Measurements from ENCODE around the gene ZNF468. TPM values are rescaled to one million over a fixed set of nuclear protein-coding genes. Genes with fewer than 3 reads are reported as not detected.
"Not testable (repeated sequence)": the region's sequence is repeated elsewhere in the genome, so short reads cannot be mapped to it uniquely, and the experiment has no call there.

The ZNF468 gene
- total and polyA plus RNA-seq, 2 donors (not counting 1 experiment from before 2014, with no cell fraction given) = 12.6 to 35.3 TPM

DNA sequence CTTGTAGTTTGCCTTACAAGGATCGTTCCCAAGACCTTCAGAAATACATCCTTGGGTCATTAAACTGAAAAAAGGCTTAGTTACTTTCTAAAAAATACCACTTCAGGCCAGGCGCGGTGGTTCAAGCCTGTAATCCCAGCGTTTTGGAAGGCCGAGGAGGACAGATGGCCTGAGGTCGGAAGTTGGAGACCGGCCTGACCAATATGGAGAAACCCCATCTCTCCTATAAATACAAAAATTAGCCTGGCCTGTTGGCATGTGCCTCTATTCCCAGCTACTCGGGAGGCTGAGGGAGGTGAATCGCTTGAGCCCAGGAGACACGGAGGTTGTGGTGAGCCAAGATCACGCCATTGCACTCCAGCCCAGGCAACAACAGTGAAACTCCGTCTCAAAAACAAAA lies 33.7 kb downstream of the ZNF468 start:
- intact Hi-C loops (cut with micrococcal nuclease) = no loop called here
- H3K9me3 Mint-ChIP-seq (ENCODE audit: insufficient read depth) = no peaks in the 10 kb centered on the region

DNA sequence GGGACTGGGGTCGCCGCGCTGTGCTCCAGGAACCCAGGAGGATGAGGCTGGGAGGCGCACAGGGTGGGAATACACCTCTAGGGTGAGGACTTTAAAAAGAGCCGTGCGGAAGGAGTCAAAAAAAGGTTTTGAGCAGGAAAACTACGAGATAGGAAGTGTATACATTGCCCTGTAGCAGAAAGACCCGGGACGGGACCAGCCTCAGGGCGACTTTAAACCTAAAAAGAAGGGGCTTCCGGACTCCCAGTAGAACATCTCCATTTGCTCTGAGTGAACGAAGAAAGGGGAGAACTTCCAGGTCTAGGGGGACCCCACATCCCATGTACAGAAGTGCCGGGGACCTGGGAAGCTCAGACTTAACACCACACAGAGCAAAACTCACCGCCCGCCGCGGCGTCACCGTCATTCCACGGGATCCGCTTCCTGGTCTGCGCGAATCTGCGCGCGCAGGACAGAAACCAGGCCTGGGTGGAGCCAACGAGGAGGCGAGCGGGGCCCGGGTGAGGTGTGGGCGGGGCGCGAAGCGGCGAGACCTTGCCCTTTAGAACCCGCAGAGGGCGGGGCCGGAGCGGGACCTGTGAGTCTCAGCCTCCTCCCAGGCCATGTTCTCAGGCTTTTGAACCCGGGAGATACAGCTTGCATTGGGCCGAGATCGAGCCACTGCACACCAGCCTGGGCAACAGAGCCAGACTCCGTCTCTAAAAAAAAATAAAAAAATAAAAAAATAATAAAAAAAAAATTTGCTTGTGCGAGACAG lies 36.0 kb downstream of the ZNF468 start, which contains the start of gene ZNF28:
Gene ZNF28 (minus strand): TSS at position 430 of the 757 bp plus-strand sequence. CDS start 3,675 bp downstream, outside the sequence.
- peak; percentile 62 for DNase-seq
- Histone ChIP-seq H3K27ac (ENCODE audit: low read length in 2 of 2) (peak within 1 kb of the TSS; percentile 49 to 75), H3K4me2 (replicated peaks; ENCODE audit: low read depth, low read length, poor library complexity, severe bottlenecking) (peak within 1 kb of the TSS; percentile 72), H3K79me2 (ENCODE audit: control insufficient read depth, insufficient read depth, low read length) (peaks cover 12% of the 10 kb centered on the region), H3K4me3 (ENCODE audit: control extremely low read depth in 1 of 5, extremely low read depth in 1 of 5, insufficient read depth in 1 of 5, low read depth in 2 of 5, low read length in 4 of 5) (peak within 1 kb of the TSS; percentile 63 to 73 (median 70)), H3K9ac (ENCODE audit: low read length) (peak within 1 kb of the TSS; percentile 74), H3K9me3 (ENCODE audit: control extremely low read depth in 1 of 3, control insufficient read depth in 2 of 3, insufficient read depth in 1 of 3, low read length in 2 of 3) (peaks cover 0 to 20% (median 3%) of the 10 kb centered on the region in 3 donors), H2AFZ (ENCODE audit: insufficient read depth, low read depth, low read length, poor library complexity, severe bottlenecking) (peak within 1 kb of the TSS; percentile 67)
- POLR2A ChIA-PET; H4K20me1 ChIP-seq (ENCODE audit: control insufficient read depth, insufficient read depth, low read length, poor library complexity, severe bottlenecking); H3K36me3 ChIP-seq (replicated peaks in 1 of 2; ENCODE audit: control extremely low read depth in 1 of 2, control insufficient read depth in 1 of 2, extremely low read depth in 1 of 2, insufficient read depth in 2 of 2, low read length in 1 of 2); H3K4me1 ChIP-seq (ENCODE audit: control insufficient read depth in 2 of 2, insufficient read depth in 2 of 2, low read length in 2 of 2); CTCF ChIA-PET; H3K27me3 ChIP-seq (replicated peaks in 1 of 4; ENCODE audit: control extremely low read depth in 1 of 4, control insufficient read depth in 3 of 4, insufficient read depth in 4 of 4, low read length in 3 of 4); H3K9me3 Mint-ChIP-seq (ENCODE audit: insufficient read depth); H3K27me3 Mint-ChIP-seq: not testable (repeated sequence)
- ATAC-seq (ENCODE audit: low read depth) = peak; percentile 100
- peak within 1 kb of the TSS; percentile 90 for H3K4me3 Mint-ChIP-seq
- intact Hi-C loops (cut with micrococcal nuclease) = loop anchor here (2.0 kb wide), 1 partner anchor 35 kb away; the partner anchor contains the start of gene ZNF600
- H3K27ac Mint-ChIP-seq = peak within 1 kb of the TSS; percentile 80
- peaks cover 24% of the 10 kb centered on the region for H3K4me1 Mint-ChIP-seq
- 2% methylated on average over 17 of the region's 44 CpGs for WGBS (ENCODE audit: insufficient coverage)

More for the DNA sequence above, 33.7 kb downstream of the ZNF468 start:
- ATAC-seq (ENCODE audit: low read depth) = no peak
- Histone ChIP-seq H3K27me3 (replicated peaks in 1 of 4; ENCODE audit: control extremely low read depth in 1 of 4, control insufficient read depth in 3 of 4, insufficient read depth in 4 of 4, low read length in 3 of 4) (no peaks in the 10 kb centered on the region), H2AFZ (ENCODE audit: insufficient read depth, low read depth, low read length, poor library complexity, severe bottlenecking) (no peak overlapping the region), H3K4me2 (replicated peaks; ENCODE audit: low read depth, low read length, poor library complexity, severe bottlenecking) (no peak overlapping the region), H3K36me3 (replicated peaks in 1 of 2; ENCODE audit: control extremely low read depth in 1 of 2, control insufficient read depth in 1 of 2, extremely low read depth in 1 of 2, insufficient read depth in 2 of 2, low read length in 1 of 2) (no peaks in the 10 kb centered on the region), H3K9me3 (ENCODE audit: control extremely low read depth in 1 of 3, control insufficient read depth in 2 of 3, insufficient read depth in 1 of 3, low read length in 2 of 3) (peaks cover 0 to 30% (median 3%) of the 10 kb centered on the region in 3 donors), H3K9ac (ENCODE audit: low read length) (no peak overlapping the region), H4K20me1 (ENCODE audit: control insufficient read depth, insufficient read depth, low read length, poor library complexity, severe bottlenecking) (no peaks in the 10 kb centered on the region), H3K4me3 (ENCODE audit: control extremely low read depth in 1 of 5, extremely low read depth in 1 of 5, insufficient read depth in 1 of 5, low read depth in 2 of 5, low read length in 4 of 5) (no peak overlapping the region), H3K27ac (ENCODE audit: low read length in 2 of 2) (no peak overlapping the region), H3K4me1 (ENCODE audit: control insufficient read depth in 2 of 2, insufficient read depth in 2 of 2, low read length in 2 of 2) (peaks cover 4 to 8% of the 10 kb centered on the region in 2 donors), H3K79me2 (ENCODE audit: control insufficient read depth, insufficient read depth, low read length) (peaks cover 12% of the 10 kb centered on the region)
- WGBS (ENCODE audit: insufficient coverage) = 96% methylated on average over 9 of the region's 12 CpGs
- TF ChIP-seq, protein P1, sequence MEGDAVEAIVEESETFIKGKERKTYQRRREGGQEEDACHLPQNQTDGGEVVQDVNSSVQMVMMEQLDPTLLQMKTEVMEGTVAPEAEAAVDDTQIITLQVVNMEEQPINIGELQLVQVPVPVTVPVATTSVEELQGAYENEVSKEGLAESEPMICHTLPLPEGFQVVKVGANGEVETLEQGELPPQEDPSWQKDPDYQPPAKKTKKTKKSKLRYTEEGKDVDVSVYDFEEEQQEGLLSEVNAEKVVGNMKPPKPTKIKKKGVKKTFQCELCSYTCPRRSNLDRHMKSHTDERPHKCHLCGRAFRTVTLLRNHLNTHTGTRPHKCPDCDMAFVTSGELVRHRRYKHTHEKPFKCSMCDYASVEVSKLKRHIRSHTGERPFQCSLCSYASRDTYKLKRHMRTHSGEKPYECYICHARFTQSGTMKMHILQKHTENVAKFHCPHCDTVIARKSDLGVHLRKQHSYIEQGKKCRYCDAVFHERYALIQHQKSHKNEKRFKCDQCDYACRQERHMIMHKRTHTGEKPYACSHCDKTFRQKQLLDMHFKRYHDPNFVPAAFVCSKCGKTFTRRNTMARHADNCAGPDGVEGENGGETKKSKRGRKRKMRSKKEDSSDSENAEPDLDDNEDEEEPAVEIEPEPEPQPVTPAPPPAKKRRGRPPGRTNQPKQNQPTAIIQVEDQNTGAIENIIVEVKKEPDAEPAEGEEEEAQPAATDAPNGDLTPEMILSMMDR (IDR thresholded peaks at IDR 0.05) = no peak
- TF ChIP-seq EZH2 (IDR thresholded peaks at IDR 0.05; ENCODE audit: borderline replicate concordance, insufficient read depth, low read depth, low read length, poor library complexity, severe bottlenecking) = no peak
- ChIA-PET CTCF (interaction anchor here (0.6 kb wide), 1 partner anchor 297 kb away, joined by 4 read pairs; no protein-coding TSS in a partner anchor), POLR2A (interaction anchor here (0.6 kb wide), 1 partner anchor 40 kb away, joined by 4 read pairs; no protein-coding TSS in a partner anchor)
- no peak overlapping the region for H3K4me3 Mint-ChIP-seq
- DNase-seq = no peak
- H3K4me1 Mint-ChIP-seq = peaks cover 19% of the 10 kb centered on the region
- H3K27ac Mint-ChIP-seq = no peak overlapping the region
- H3K27me3 Mint-ChIP-seq = no peaks in the 10 kb centered on the region

DNA sequence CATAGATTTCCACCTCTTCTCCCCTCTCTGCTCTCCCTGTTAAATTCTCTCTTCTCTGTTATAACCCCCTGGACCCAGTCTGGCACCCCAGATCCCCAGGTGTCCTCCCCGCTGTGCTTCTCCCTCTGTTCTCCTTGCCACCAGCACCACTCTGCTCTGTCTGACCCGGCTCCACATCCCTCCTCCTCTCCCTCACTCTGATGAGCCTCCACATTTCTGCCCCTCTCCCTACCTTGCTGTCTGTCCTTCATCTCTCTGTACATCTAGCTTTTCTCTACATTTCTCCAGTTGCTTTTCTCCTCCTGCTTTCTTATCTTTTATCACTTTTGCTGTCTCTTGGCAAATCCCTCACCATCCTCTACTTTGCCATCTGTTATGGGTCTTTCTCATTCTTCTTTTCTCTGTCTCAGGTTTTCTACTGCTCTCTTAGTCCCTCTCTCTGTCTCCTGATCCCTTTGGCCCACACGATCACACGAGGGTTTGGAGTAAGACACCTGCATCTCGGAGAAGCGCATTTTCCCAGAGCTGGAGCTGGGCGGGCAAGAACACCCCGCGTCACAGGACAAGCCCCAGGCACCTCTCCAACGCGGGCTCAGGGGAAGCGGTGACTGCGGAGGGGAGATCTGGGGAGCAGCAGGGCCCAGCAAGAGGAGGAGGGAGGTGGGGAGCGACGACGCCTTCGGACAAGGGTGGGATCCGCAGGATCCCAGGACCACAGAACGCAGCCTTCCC lies 36.8 kb downstream of the ZNF468 start:
- Histone ChIP-seq H3K9ac (ENCODE audit: low read length) (peak overlapping the region; percentile 74), H3K4me2 (replicated peaks; ENCODE audit: low read depth, low read length, poor library complexity, severe bottlenecking) (peak overlapping the region; percentile 72), H3K79me2 (ENCODE audit: control insufficient read depth, insufficient read depth, low read length) (peaks cover 12% of the 10 kb centered on the region), H3K4me3 (ENCODE audit: control extremely low read depth in 1 of 5, extremely low read depth in 1 of 5, insufficient read depth in 1 of 5, low read depth in 2 of 5, low read length in 4 of 5) (peak overlapping the region in 4 of 5 experiments; percentile 63 to 73 (median 68)), H3K9me3 (ENCODE audit: control extremely low read depth in 1 of 3, control insufficient read depth in 2 of 3, insufficient read depth in 1 of 3, low read length in 2 of 3) (peaks cover 0 to 23% (median 0%) of the 10 kb centered on the region in 3 donors), H2AFZ (ENCODE audit: insufficient read depth, low read depth, low read length, poor library complexity, severe bottlenecking) (peak overlapping the region; percentile 67), H3K27ac (ENCODE audit: low read length in 2 of 2) (peak overlapping the region; percentile 49 to 75)
- H3K27me3 ChIP-seq (replicated peaks in 1 of 4; ENCODE audit: control extremely low read depth in 1 of 4, control insufficient read depth in 3 of 4, insufficient read depth in 4 of 4, low read length in 3 of 4); CTCF ChIA-PET; ATAC-seq (ENCODE audit: low read depth); H4K20me1 ChIP-seq (ENCODE audit: control insufficient read depth, insufficient read depth, low read length, poor library complexity, severe bottlenecking); POLR2A ChIA-PET; H3K27me3 Mint-ChIP-seq; H3K36me3 ChIP-seq (replicated peaks in 1 of 2; ENCODE audit: control extremely low read depth in 1 of 2, control insufficient read depth in 1 of 2, extremely low read depth in 1 of 2, insufficient read depth in 2 of 2, low read length in 1 of 2); H3K4me1 ChIP-seq (ENCODE audit: control insufficient read depth in 2 of 2, insufficient read depth in 2 of 2, low read length in 2 of 2); H3K9me3 Mint-ChIP-seq (ENCODE audit: insufficient read depth): not testable (repeated sequence)
- intact Hi-C loops (cut with micrococcal nuclease) = loop anchor here (2.0 kb wide), 1 partner anchor 34 kb away; the partner anchor contains the start of gene ZNF600
- peaks cover 24% of the 10 kb centered on the region for H3K4me1 Mint-ChIP-seq
- WGBS (ENCODE audit: insufficient coverage) = 9% methylated on average over 11 of the region's 19 CpGs
- H3K4me3 Mint-ChIP-seq = peak overlapping the region; percentile 90
- H3K27ac Mint-ChIP-seq = peak overlapping the region; percentile 80
- DNase-seq = peak; percentile 34
